ENCODE data around the gene DTX2. TPM values are rescaled to one million over a fixed set of nuclear protein-coding genes. Genes with fewer than 3 reads are reported as not detected.
"Not testable (repeated sequence)": the region's sequence is repeated elsewhere in the genome, so short reads cannot be mapped to it uniquely, and the experiment has no call there.

Gene DTX2
- total RNA-seq (10 to 100 TPM; 23.6 to 26.3 TPM), total RNA-seq (9.5 to 12.3 reads per million in 2 donors)

- H3K27me3 Mint-ChIP-seq; H3K27ac Mint-ChIP-seq; H3K36me3 Mint-ChIP-seq (ENCODE audit: low read depth); H3K4me1 Mint-ChIP-seq; H3K9me3 ChIP-seq (ENCODE audit: control insufficient read depth, low read length, poor library complexity, severe bottlenecking): not testable (repeated sequence)
- peak; percentile 21 to 42 (median 29) for DNase-seq
- peak; percentile 98 for ATAC-seq
- peak within 1 kb of the TSS; percentile 68 for H3K4me3 Mint-ChIP-seq
Observed at GRCh38 chr7:76461464-76462101, at the start of gene DTX2. Gene DTX2, plus strand, starts transcription at chr7:76461709. Its CDS starts 18,801 bp downstream, at chr7:76480510.

- Mint-ChIP-seq H3K4me1 (peaks cover 3% of the 10 kb centered on the region), H3K27me3 (no peaks in the 10 kb centered on the region), H3K4me3 (no peak overlapping the region), H3K27ac (no peak overlapping the region), H3K36me3 (ENCODE audit: low read depth) (no peaks in the 10 kb centered on the region)
- ATAC-seq (no peak), DNase-seq (no peak)
- no peaks in the 10 kb centered on the region for H3K9me3 ChIP-seq (ENCODE audit: control insufficient read depth, low read length, poor library complexity, severe bottlenecking)
Observed at GRCh38 chr7:76412249-76412648, 49.3 kb upstream of the DTX2 start.

GRCh38 chr7:76417654-76418310, 43.7 kb upstream of the DTX2 start:
- H3K27ac Mint-ChIP-seq; H3K4me1 Mint-ChIP-seq; DNase-seq; ATAC-seq; H3K36me3 Mint-ChIP-seq (ENCODE audit: low read depth); H3K4me3 Mint-ChIP-seq; H3K9me3 ChIP-seq (ENCODE audit: control insufficient read depth, low read length, poor library complexity, severe bottlenecking); H3K27me3 Mint-ChIP-seq: not testable (repeated sequence)

GRCh38 chr7:76421097-76421496, 40.4 kb upstream of the DTX2 start:
- H3K9me3 ChIP-seq (ENCODE audit: control insufficient read depth, low read length, poor library complexity, severe bottlenecking); ATAC-seq; H3K27me3 Mint-ChIP-seq; DNase-seq; H3K36me3 Mint-ChIP-seq (ENCODE audit: low read depth); H3K27ac Mint-ChIP-seq; H3K4me3 Mint-ChIP-seq: not testable (repeated sequence)
- H3K4me1 Mint-ChIP-seq: peaks cover 20% of the 10 kb centered on the region

- DNase-seq (no peak), ATAC-seq (no peak)
- Mint-ChIP-seq H3K27ac (peak overlapping the region; percentile 47), H3K36me3 (ENCODE audit: low read depth) (no peaks in the 10 kb centered on the region), H3K27me3 (peaks cover 7% of the 10 kb centered on the region), H3K4me3 (no peak overlapping the region), H3K4me1 (peaks cover 20% of the 10 kb centered on the region)
- H3K9me3 ChIP-seq (ENCODE audit: control insufficient read depth, low read length, poor library complexity, severe bottlenecking): no peaks in the 10 kb centered on the region
Observed at GRCh38 chr7:76423666-76424412, 37.7 kb upstream of the DTX2 start.

GRCh38 chr7:76424413-76425111, 36.9 kb upstream of the DTX2 start, which contains the start of gene ZP3:
Gene ZP3, plus strand, starts transcription at chr7:76424950. Its CDS starts 15 bp downstream, at chr7:76424965.
- H3K4me3 Mint-ChIP-seq: no peak within 1 kb of the TSS
- ATAC-seq: peak; percentile 75
- peaks cover 7% of the 10 kb centered on the region for H3K27me3 Mint-ChIP-seq
- no peaks in the 10 kb centered on the region for H3K9me3 ChIP-seq (ENCODE audit: control insufficient read depth, low read length, poor library complexity, severe bottlenecking)
- peak within 1 kb of the TSS; percentile 6 for H3K27ac Mint-ChIP-seq
- peaks cover 15% of the 10 kb centered on the region for H3K4me1 Mint-ChIP-seq
- no peak for DNase-seq
- H3K36me3 Mint-ChIP-seq (ENCODE audit: low read depth): no peaks in the 10 kb centered on the region

GRCh38 chr7:76425156-76425555, 36.4 kb upstream of the DTX2 start:
- Mint-ChIP-seq H3K27me3 (peaks cover 7% of the 10 kb centered on the region), H3K36me3 (ENCODE audit: low read depth) (no peaks in the 10 kb centered on the region), H3K4me3 (no peak overlapping the region), H3K27ac (peak overlapping the region; percentile 6), H3K4me1 (peaks cover 11% of the 10 kb centered on the region)
- ATAC-seq (no peak), DNase-seq (no peak)
- H3K9me3 ChIP-seq (ENCODE audit: control insufficient read depth, low read length, poor library complexity, severe bottlenecking): no peaks in the 10 kb centered on the region

GRCh38 chr7:76425558-76425957, 36.0 kb upstream of the DTX2 start:
- not testable (repeated sequence) for H3K36me3 Mint-ChIP-seq (ENCODE audit: low read depth); ATAC-seq; H3K4me3 Mint-ChIP-seq; H3K9me3 ChIP-seq (ENCODE audit: control insufficient read depth, low read length, poor library complexity, severe bottlenecking); DNase-seq; H3K27me3 Mint-ChIP-seq
- Mint-ChIP-seq H3K27ac (peak overlapping the region; percentile 6), H3K4me1 (peaks cover 10% of the 10 kb centered on the region)

GRCh38 chr7:76426246-76426645, 35.3 kb upstream of the DTX2 start:
- H3K9me3 ChIP-seq (ENCODE audit: control insufficient read depth, low read length, poor library complexity, severe bottlenecking): no peaks in the 10 kb centered on the region
- Mint-ChIP-seq H3K27me3 (peaks cover 7% of the 10 kb centered on the region), H3K36me3 (ENCODE audit: low read depth) (no peaks in the 10 kb centered on the region), H3K4me3 (no peak overlapping the region), H3K27ac (no peak overlapping the region), H3K4me1 (peaks cover 10% of the 10 kb centered on the region)
- ATAC-seq (no peak), DNase-seq (no peak)

- DNase-seq: no peak
- H3K27ac Mint-ChIP-seq: no peak overlapping the region
- peaks cover 10% of the 10 kb centered on the region for H3K4me1 Mint-ChIP-seq
- peaks cover 7% of the 10 kb centered on the region for H3K27me3 Mint-ChIP-seq
- H3K4me3 Mint-ChIP-seq: no peak overlapping the region
- no peaks in the 10 kb centered on the region for H3K9me3 ChIP-seq (ENCODE audit: control insufficient read depth, low read length, poor library complexity, severe bottlenecking)
- H3K36me3 Mint-ChIP-seq (ENCODE audit: low read depth): no peaks in the 10 kb centered on the region
- ATAC-seq: no peak
Observed at GRCh38 chr7:76427635-76428034, 33.9 kb upstream of the DTX2 start.

- ATAC-seq (no peak), DNase-seq (no peak)
- peaks cover 10% of the 10 kb centered on the region for H3K4me1 Mint-ChIP-seq
- H3K36me3 Mint-ChIP-seq (ENCODE audit: low read depth): no peaks in the 10 kb centered on the region
- H3K27ac Mint-ChIP-seq: peak overlapping the region; percentile 54
- peaks cover 2% of the 10 kb centered on the region for H3K27me3 Mint-ChIP-seq
- H3K9me3 ChIP-seq (ENCODE audit: control insufficient read depth, low read length, poor library complexity, severe bottlenecking): no peaks in the 10 kb centered on the region
- H3K4me3 Mint-ChIP-seq: no peak overlapping the region
Observed at GRCh38 chr7:76428149-76428823, 33.2 kb upstream of the DTX2 start.

GRCh38 chr7:76428868-76429805, 32.4 kb upstream of the DTX2 start:
- no peak for ATAC-seq
- Mint-ChIP-seq H3K36me3 (ENCODE audit: low read depth) (no peaks in the 10 kb centered on the region), H3K4me3 (no peak overlapping the region), H3K4me1 (peaks cover 8% of the 10 kb centered on the region), H3K27me3 (no peaks in the 10 kb centered on the region), H3K27ac (peak overlapping the region; percentile 54)
- DNase-seq: no peak
- H3K9me3 ChIP-seq (ENCODE audit: control insufficient read depth, low read length, poor library complexity, severe bottlenecking): no peaks in the 10 kb centered on the region

Data from T-helper 17 cell (primary cell).